ENCODE measurements around the gene CCDC85B. TPM values are rescaled to one million over a fixed set of nuclear protein-coding genes. Genes with fewer than 3 reads are reported as not detected.

The CCDC85B gene
- total and polyA plus RNA-seq, 2 of the 13 experiments (the other 11 are each of a cell fraction or from before 2014, with no cell fraction given) = 8.2 to 19.5 TPM

DNA sequence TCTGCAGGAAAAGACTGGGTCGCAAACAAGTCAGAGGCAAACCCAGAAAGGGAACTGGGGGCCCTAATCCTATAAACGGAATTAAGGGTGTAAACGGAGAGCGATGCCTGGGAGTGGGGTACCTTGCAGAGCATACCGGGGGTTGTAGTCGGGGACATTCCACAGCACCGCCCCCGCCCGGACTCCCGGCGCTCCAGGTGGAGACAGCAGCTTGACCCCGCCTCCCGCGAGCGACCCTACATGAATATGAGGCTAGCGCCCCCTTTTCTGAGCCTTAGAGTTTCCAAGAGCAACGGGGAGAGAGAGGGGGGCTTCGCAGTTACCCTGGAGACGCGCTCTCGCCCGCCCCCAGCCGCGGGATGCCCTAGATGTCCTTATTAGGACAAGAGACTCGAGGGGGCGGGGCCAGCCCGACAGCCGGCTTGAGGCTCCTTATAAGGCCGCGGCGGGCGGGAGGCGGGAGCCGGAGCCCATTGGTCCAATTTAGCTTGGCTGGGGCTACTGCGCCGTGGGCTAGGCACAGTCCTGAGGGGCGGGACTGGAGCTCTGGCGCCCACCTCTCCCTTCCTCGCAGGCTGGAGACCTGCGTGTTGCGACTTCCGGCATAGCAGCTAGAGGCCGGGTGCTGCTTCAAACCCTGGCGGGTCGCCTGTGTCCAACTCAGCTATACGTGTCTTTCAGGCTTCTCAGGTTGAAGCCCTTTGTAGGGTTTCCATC is 31.2 kb upstream of the CCDC85B start (continued):
- peak; percentile 48; the same call in 1 of the 2 replicates for TF ChIP-seq E2F1 (CRISPR knock-in tag; IDR thresholded peaks at IDR 0.05)
- no peak for TF ChIP-seq ZXDC (CRISPR knock-in tag; IDR thresholded peaks at IDR 0.05)
- no peak for TF ChIP-seq HNRNPH1 (optimal IDR thresholded peaks at IDR 0.05; ENCODE audit: low read depth, low read length)
- no peak for TF ChIP-seq ZNF431 (CRISPR knock-in tag; IDR thresholded peaks at IDR 0.05; ENCODE audit: borderline replicate concordance, low read depth)
- no peak for TF ChIP-seq TEAD2 (CRISPR knock-in tag; IDR thresholded peaks at IDR 0.05)
- TF ChIP-seq MEF2D (CRISPR knock-in tag; IDR thresholded peaks at IDR 0.05) = no peak
- no peak for TF ChIP-seq ARNT (IDR thresholded peaks at IDR 0.05)
- no peak; the same call in 1 of the 2 replicates for TF ChIP-seq ERF (CRISPR knock-in tag; IDR thresholded peaks at IDR 0.05)
- no peak for TF ChIP-seq ZNF883 (CRISPR knock-in tag; IDR thresholded peaks at IDR 0.05; ENCODE audit: not compliant biosample characterization)
- TF ChIP-seq ZSCAN29 (CRISPR knock-in tag; conservative IDR thresholded peaks at IDR 0.05) = no peak
- TF ChIP-seq, protein P1, sequence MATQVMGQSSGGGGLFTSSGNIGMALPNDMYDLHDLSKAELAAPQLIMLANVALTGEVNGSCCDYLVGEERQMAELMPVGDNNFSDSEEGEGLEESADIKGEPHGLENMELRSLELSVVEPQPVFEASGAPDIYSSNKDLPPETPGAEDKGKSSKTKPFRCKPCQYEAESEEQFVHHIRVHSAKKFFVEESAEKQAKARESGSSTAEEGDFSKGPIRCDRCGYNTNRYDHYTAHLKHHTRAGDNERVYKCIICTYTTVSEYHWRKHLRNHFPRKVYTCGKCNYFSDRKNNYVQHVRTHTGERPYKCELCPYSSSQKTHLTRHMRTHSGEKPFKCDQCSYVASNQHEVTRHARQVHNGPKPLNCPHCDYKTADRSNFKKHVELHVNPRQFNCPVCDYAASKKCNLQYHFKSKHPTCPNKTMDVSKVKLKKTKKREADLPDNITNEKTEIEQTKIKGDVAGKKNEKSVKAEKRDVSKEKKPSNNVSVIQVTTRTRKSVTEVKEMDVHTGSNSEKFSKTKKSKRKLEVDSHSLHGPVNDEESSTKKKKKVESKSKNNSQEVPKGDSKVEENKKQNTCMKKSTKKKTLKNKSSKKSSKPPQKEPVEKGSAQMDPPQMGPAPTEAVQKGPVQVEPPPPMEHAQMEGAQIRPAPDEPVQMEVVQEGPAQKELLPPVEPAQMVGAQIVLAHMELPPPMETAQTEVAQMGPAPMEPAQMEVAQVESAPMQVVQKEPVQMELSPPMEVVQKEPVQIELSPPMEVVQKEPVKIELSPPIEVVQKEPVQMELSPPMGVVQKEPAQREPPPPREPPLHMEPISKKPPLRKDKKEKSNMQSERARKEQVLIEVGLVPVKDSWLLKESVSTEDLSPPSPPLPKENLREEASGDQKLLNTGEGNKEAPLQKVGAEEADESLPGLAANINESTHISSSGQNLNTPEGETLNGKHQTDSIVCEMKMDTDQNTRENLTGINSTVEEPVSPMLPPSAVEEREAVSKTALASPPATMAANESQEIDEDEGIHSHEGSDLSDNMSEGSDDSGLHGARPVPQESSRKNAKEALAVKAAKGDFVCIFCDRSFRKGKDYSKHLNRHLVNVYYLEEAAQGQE (IDR thresholded peaks at IDR 0.05; ENCODE audit: borderline replicate concordance in 1 of 2, low read depth in 1 of 2, low read length in 2 of 2) = no peak
- TF ChIP-seq, protein P2, sequence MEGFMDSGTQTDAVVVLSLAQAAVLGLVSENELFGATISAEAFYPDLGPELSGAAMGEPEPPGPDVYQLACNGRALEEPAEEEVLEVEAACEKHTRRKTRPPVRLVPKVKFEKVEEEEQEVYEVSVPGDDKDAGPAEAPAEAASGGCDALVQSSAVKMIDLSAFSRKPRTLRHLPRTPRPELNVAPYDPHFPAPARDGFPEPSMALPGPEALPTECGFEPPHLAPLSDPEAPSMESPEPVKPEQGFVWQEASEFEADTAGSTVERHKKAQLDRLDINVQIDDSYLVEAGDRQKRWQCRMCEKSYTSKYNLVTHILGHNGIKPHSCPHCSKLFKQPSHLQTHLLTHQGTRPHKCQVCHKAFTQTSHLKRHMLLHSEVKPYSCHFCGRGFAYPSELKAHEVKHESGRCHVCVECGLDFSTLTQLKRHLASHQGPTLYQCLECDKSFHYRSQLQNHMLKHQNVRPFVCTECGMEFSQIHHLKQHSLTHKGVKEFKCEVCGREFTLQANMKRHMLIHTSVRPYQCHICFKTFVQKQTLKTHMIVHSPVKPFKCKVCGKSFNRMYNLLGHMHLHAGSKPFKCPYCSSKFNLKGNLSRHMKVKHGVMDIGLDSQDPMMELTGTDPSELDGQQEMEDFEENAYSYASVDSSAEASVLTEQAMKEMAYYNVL (CRISPR knock-in tag; IDR thresholded peaks at IDR 0.05; ENCODE audit: borderline replicate concordance) = no peak
- no peak for TF ChIP-seq RNF219 (CRISPR knock-in tag; IDR thresholded peaks at IDR 0.05)
- no peak for TF ChIP-seq ZNF7 (CRISPR knock-in tag; IDR thresholded peaks at IDR 0.05)
- TF ChIP-seq RFXANK (CRISPR knock-in tag; IDR thresholded peaks at IDR 0.05) = no peak
- TF ChIP-seq KDM3A (CRISPR knock-in tag; IDR thresholded peaks at IDR 0.05; ENCODE audit: low read depth) = no peak
- no peak for TF ChIP-seq ZNF672 (CRISPR knock-in tag; IDR thresholded peaks at IDR 0.05)
- TF ChIP-seq MAFK (conservative IDR thresholded peaks at IDR 0.05 in 1 of 2, IDR thresholded peaks at IDR 0.05 in 1 of 2; ENCODE audit: low read length in 2 of 2) = no peak

Data from HepG2 (cell line).